C4-2B (cell line): Measurements from ENCODE around the gene ELMOD1.

Experiments
- ZFX ChIP-seq: fragments of 450-650 bp; IDR thresholded peaks from 2 replicates; pipeline ENCODE4 v1.6.1; 2017
- TF ChIP-seq, protein P1 (sequence below): fragments of 450-650 bp; conservative IDR thresholded peaks from 2 replicates; pipeline ENCODE4 v1.5.1; 2017; ENCODE audit warnings: mild to moderate bottlenecking

DNA sequence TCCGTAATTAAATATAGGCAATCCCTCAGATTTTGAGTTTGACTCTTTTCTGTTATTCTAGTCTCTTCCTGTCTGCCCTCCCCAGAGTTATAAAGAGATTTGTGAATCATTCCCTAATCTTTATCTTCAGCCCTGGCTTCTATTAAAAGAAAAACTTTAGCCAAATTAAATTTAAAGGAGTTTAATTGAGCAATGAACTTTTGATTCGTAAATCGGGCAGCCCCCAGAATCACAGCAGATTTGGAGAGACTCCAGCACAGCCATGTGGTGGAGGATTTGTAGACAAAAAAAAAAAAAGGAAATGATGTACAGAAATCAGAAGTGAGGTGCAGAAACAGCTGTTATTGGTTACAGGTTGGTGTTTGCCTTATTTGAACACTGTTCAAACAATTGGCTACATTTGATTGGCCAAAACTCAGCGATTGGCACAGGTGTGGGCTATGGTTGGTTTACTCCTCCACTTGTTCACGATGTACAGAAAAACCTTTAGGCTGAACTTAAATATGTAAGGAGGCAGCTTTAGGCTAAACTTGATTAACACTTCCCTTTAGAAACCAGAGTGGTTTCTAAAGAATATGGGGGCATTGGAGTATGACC lies 23.1 kb upstream of the ELMOD1 start:
- TF ChIP-seq, protein P1, sequence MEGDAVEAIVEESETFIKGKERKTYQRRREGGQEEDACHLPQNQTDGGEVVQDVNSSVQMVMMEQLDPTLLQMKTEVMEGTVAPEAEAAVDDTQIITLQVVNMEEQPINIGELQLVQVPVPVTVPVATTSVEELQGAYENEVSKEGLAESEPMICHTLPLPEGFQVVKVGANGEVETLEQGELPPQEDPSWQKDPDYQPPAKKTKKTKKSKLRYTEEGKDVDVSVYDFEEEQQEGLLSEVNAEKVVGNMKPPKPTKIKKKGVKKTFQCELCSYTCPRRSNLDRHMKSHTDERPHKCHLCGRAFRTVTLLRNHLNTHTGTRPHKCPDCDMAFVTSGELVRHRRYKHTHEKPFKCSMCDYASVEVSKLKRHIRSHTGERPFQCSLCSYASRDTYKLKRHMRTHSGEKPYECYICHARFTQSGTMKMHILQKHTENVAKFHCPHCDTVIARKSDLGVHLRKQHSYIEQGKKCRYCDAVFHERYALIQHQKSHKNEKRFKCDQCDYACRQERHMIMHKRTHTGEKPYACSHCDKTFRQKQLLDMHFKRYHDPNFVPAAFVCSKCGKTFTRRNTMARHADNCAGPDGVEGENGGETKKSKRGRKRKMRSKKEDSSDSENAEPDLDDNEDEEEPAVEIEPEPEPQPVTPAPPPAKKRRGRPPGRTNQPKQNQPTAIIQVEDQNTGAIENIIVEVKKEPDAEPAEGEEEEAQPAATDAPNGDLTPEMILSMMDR, result no peak
- no peak for TF ChIP-seq ZFX
